ENCODE data around the gene ADGRL2.

The ADGRL2 gene

DNA sequence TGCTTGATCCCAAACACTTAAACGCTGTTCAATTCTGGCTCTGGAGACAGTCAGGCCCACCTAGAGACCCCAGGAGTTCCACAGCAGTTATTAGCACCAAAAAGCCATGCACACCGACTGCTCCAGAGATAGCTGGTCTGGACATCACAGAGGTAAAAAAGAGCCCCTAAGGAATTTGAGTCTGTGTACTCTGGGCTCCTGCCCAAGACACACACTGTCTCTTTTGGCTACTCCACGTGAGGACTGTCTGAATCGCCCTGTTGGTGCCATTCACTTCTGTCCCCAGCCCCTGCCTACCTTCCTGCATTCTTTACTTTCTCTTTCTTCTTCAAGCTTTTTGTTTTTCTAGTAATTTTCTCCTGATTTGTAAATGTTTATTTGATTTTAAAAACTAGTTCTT is 197.4 kb downstream of the ADGRL2 start:
- TF ChIP-seq, protein P1, sequence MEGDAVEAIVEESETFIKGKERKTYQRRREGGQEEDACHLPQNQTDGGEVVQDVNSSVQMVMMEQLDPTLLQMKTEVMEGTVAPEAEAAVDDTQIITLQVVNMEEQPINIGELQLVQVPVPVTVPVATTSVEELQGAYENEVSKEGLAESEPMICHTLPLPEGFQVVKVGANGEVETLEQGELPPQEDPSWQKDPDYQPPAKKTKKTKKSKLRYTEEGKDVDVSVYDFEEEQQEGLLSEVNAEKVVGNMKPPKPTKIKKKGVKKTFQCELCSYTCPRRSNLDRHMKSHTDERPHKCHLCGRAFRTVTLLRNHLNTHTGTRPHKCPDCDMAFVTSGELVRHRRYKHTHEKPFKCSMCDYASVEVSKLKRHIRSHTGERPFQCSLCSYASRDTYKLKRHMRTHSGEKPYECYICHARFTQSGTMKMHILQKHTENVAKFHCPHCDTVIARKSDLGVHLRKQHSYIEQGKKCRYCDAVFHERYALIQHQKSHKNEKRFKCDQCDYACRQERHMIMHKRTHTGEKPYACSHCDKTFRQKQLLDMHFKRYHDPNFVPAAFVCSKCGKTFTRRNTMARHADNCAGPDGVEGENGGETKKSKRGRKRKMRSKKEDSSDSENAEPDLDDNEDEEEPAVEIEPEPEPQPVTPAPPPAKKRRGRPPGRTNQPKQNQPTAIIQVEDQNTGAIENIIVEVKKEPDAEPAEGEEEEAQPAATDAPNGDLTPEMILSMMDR (conservative IDR thresholded peaks at IDR 0.05; ENCODE audit: low read length): no peak
- H3K4me3 ChIP-seq (ENCODE audit: low read length): no peak overlapping the region
- no peak for DNase-seq (ENCODE audit: low read depth)

DNA sequence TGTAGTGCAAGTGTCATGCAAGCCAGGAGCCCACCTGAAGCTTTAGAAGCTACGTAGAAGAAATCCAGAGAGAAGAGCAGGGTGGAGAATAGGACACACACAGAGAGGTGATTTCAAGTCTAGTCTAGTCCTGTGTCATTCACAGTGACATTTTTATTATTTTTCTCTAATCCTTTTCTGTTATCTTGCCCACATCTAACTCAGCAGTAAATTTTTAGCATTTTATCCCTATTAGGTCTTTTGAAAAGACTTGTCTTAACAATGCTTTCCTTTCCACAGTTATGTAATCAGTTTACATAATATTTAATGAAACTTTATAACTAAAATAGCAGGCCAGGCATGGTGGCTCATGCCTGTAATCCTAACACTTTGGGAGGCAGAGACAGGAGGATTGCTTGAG is 198.6 kb downstream of the ADGRL2 start:
- H3K4me3 ChIP-seq (ENCODE audit: low read length): no peak overlapping the region
- TF ChIP-seq, protein P1 (conservative IDR thresholded peaks at IDR 0.05; ENCODE audit: low read length): no peak
- DNase-seq (ENCODE audit: low read depth): no peak

DNA sequence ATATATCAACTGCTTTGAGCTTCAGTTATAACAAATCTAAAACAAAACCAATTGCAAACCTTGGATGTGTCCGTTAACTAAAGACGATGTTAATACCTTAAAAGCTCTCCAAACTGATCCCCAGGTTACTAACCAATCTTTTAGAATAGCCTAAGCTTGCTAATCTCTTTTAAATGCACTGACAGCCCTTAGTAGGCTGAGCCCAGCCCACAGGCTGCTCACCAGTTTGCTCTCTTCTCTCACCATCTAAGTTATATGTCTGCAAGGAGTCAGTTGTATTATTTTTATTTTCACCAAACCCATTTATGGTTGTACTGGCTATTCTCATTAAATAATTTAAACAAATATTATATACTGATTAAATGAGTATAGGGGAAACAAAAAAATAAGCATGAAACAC is 199.5 kb downstream of the ADGRL2 start:
- no peak overlapping the region for H3K4me3 ChIP-seq (ENCODE audit: low read length)
- no peak for DNase-seq (ENCODE audit: low read depth)
- TF ChIP-seq, protein P1 (conservative IDR thresholded peaks at IDR 0.05; ENCODE audit: low read length): no peak

DNA sequence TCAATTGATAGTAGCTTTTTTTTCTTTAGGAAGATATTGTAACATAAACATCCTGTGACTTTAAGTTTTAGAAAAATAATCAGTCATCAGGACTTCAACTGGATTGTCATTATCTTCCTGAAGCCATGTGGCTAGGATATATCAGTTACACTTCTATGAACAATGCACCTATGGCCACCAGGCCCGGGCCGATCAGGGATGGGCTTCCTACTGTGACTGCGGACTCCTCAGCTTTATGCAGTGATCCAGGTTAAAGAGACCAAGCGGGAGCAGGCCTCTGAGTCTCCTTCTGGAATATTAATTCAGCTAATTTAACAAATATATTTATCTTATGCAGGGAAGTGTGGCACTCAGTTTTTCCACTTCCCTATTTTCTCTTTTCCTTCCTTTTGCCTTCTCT is 200.6 kb downstream of the ADGRL2 start:
- no peak overlapping the region for H3K4me3 ChIP-seq (ENCODE audit: low read length)
- DNase-seq (ENCODE audit: low read depth): no peak
- TF ChIP-seq, protein P1 (conservative IDR thresholded peaks at IDR 0.05; ENCODE audit: low read length): no peak

DNA sequence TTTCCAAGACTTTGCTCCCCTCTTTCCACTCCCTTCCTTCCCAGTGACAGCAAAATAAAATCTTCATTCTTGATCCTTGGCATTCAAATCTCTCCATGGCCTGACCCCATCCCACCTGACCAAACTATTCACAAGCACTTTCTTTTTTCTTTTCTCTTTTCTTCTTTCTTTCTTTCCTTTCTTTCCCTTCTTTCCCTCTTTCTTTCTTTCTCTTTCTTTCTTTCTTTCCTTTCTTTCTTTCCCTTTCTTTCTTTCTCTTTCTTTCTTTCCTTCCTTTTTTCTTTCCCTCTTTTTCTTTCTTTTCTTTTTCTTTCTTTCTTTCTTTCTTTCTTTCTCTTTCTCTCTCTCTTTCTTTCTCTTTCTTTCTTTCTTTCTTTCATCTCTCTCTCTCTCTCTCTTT is 207.1 kb downstream of the ADGRL2 start:
- H3K4me3 ChIP-seq (ENCODE audit: low read length): no peak overlapping the region
- TF ChIP-seq, protein P1 (conservative IDR thresholded peaks at IDR 0.05; ENCODE audit: low read length): no peak
- DNase-seq (ENCODE audit: low read depth): no peak

DNA sequence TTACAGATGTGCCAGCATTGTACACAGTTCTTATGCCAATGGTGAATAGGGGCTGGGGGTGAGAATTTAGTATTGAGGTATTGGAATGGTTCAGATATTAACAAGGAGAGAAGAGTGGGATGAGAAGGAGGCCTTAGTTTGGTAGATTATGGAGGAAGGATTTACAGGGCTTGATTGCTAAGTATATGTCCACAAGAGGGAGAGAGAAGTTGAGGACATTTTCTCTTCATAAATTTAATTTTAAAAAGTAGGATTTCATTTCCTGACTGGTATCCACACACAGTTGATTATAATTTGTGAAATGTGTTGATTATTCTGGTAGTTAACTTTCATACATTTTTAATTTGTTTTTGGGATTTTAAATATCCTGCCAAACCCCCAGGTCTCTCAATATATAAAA is 213.0 kb downstream of the ADGRL2 start:
- no peak overlapping the region for H3K4me3 ChIP-seq (ENCODE audit: low read length)
- TF ChIP-seq, protein P1 (conservative IDR thresholded peaks at IDR 0.05; ENCODE audit: low read length): no peak
- DNase-seq (ENCODE audit: low read depth): no peak

DNA sequence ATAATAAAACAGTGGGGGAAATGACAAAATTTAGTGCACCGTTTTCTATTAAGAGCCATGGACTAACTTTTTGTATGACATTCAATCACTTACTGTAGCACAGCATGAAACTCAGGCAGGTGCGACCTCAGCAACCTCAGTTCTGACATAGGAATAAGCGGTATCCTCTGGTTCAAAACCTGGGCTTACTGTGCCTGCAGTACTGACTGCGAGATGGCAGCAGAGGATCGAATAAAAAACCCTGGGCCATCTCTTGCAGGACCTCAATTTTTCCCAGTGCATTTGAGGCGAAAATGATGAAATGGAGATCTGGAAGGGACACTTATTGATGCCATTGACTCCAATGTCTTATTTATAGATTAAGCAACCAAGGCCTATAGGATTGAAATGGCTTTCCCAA is 214.7 kb downstream of the ADGRL2 start:
- DNase-seq (ENCODE audit: low read depth): no peak
- H3K4me3 ChIP-seq (ENCODE audit: low read length): no peak overlapping the region
- TF ChIP-seq, protein P1 (conservative IDR thresholded peaks at IDR 0.05; ENCODE audit: low read length): no peak

All from AG10803 (cell line).